ENCODE measurements around the gene MAP3K4. TPM values are rescaled to one million over a fixed set of nuclear protein-coding genes. Genes with fewer than 3 reads are reported as not detected.
"Not testable (repeated sequence)": the region's sequence is repeated elsewhere in the genome, so short reads cannot be mapped to it uniquely, and the experiment has no call there.

MAP3K4 gene
- polyA plus RNA-seq, 3 donors, result 34.6 to 38.4 (median 36.7) TPM

- no peak for DNase-seq (ENCODE audit: low read depth in 3 of 3, low spot score in 2 of 3)
These were observed 20.4 kb upstream of the MAP3K4 start for GRCh38 chr6:160971171-160971570.

GRCh38 chr6:160972111-160972510, 19.5 kb upstream of the MAP3K4 start:
- no peak for DNase-seq (ENCODE audit: low read depth in 3 of 3, low spot score in 2 of 3)

GRCh38 chr6:160972594-160972993, 19.0 kb upstream of the MAP3K4 start:
- DNase-seq (ENCODE audit: low read depth in 3 of 3, low spot score in 2 of 3), result not testable (repeated sequence)

- no peak for DNase-seq (ENCODE audit: low read depth in 3 of 3, low spot score in 2 of 3)
These were observed 18.0 kb upstream of the MAP3K4 start for GRCh38 chr6:160973311-160974250.

- peak in 1 of 3 donors; percentile 21 for DNase-seq (ENCODE audit: low read depth in 3 of 3, low spot score in 2 of 3)
These were observed 17.2 kb upstream of the MAP3K4 start for GRCh38 chr6:160974304-160974771.

GRCh38 chr6:160975162-160975561, 16.4 kb upstream of the MAP3K4 start:
- DNase-seq (ENCODE audit: low read depth in 3 of 3, low spot score in 2 of 3), result no peak

GRCh38 chr6:160975961-160976360, 15.6 kb upstream of the MAP3K4 start:
- not testable (repeated sequence) for DNase-seq (ENCODE audit: low read depth in 3 of 3, low spot score in 2 of 3)

- DNase-seq (ENCODE audit: low read depth in 3 of 3, low spot score in 2 of 3), result no peak
These were observed 13.2 kb upstream of the MAP3K4 start for GRCh38 chr6:160978141-160978901.

- DNase-seq (ENCODE audit: low read depth in 3 of 3, low spot score in 2 of 3), result no peak
These were observed 12.4 kb upstream of the MAP3K4 start for GRCh38 chr6:160979061-160979708.

GRCh38 chr6:160983377-160983948, 8.1 kb upstream of the MAP3K4 start:
- not testable (repeated sequence) for DNase-seq (ENCODE audit: low read depth in 3 of 3, low spot score in 2 of 3)

GRCh38 chr6:160986851-160987250, 4.7 kb upstream of the MAP3K4 start:
- no peak for DNase-seq (ENCODE audit: low read depth in 3 of 3, low spot score in 2 of 3)

GRCh38 chr6:160987265-160987664, 4.3 kb upstream of the MAP3K4 start:
- DNase-seq (ENCODE audit: low read depth in 3 of 3, low spot score in 2 of 3), result no peak

GRCh38 chr6:160990847-160991405, 643 bp upstream of the MAP3K4 start:
- DNase-seq (ENCODE audit: low read depth in 3 of 3, low spot score in 2 of 3), result no peak

GRCh38 chr6:160992061-160992979, 751 bp downstream of the MAP3K4 start:
- peak in 2 of 3 donors; percentile 27 to 51 for DNase-seq (ENCODE audit: low read depth in 3 of 3, low spot score in 2 of 3)

GRCh38 chr6:160992980-160993314, 1.4 kb downstream of the MAP3K4 start:
- no peak for DNase-seq (ENCODE audit: low read depth in 3 of 3, low spot score in 2 of 3)

GRCh38 chr6:160995271-160995670, 3.7 kb downstream of the MAP3K4 start:
- no peak for DNase-seq (ENCODE audit: low read depth in 3 of 3, low spot score in 2 of 3)

GRCh38 chr6:160996131-160996601, 4.6 kb downstream of the MAP3K4 start:
- DNase-seq (ENCODE audit: low read depth in 3 of 3, low spot score in 2 of 3), result no peak

GRCh38 chr6:160998217-160998616, 6.6 kb downstream of the MAP3K4 start:
- no peak for DNase-seq (ENCODE audit: low read depth in 3 of 3, low spot score in 2 of 3)

- DNase-seq (ENCODE audit: low read depth in 3 of 3, low spot score in 2 of 3), result no peak
These were observed 7.2 kb downstream of the MAP3K4 start for GRCh38 chr6:160998766-160999165.

Measured in right renal cortex interstitium (tissue), 3 donors.